ENCODE data around the gene ACSL3.

The ACSL3 gene

DNA sequence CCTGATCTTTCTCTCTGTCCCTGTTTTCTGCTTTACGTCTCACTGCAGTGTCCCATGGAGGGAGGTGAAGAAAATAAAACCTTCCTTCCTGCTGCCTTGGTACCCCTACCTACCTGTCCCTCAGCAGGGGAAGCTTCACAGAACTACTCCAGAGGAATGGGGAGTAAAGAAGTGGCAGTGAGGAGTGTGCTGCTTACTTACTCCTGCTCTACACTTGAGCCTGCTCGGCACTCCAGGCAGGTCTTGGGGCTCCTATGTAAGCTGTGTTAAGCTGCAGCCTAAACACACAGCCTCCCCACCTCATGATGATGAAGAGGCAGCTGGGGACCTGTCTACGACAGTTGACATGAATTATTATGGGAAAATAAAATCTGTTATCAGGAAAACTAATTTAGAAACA is 72.6 kb downstream of the ACSL3 start:
- H3K9ac ChIP-seq (ENCODE audit: insufficient read length, low read depth) = no peak overlapping the region
- TF ChIP-seq ZNF274 (IDR thresholded peaks at IDR 0.05; ENCODE audit: low read depth, low read length) = no peak
- TF ChIP-seq SUZ12 (IDR thresholded peaks at IDR 0.05; ENCODE audit: extremely low read depth, insufficient read depth, insufficient read length) = no peak
- no peak for TF ChIP-seq YY1 (IDR thresholded peaks at IDR 0.05; ENCODE audit: insufficient read depth, insufficient read length)
- H3K4me3 ChIP-seq (ENCODE audit: insufficient read length, low read depth) = no peak overlapping the region
- no peaks in the 10 kb centered on the region for H3K4me1 ChIP-seq (ENCODE audit: insufficient read depth, insufficient read length)
- H3K27me3 ChIP-seq (ENCODE audit: insufficient read depth, insufficient read length) = no peaks in the 10 kb centered on the region
- peaks cover 70% of the 10 kb centered on the region for H3K36me3 ChIP-seq (ENCODE audit: insufficient read depth, insufficient read length, low read length)
- no peak for DNase-seq (ENCODE audit: low read depth, low spot score)
- peaks cover 14% of the 10 kb centered on the region for H3K9me3 ChIP-seq (ENCODE audit: insufficient read depth, low read length)

DNA sequence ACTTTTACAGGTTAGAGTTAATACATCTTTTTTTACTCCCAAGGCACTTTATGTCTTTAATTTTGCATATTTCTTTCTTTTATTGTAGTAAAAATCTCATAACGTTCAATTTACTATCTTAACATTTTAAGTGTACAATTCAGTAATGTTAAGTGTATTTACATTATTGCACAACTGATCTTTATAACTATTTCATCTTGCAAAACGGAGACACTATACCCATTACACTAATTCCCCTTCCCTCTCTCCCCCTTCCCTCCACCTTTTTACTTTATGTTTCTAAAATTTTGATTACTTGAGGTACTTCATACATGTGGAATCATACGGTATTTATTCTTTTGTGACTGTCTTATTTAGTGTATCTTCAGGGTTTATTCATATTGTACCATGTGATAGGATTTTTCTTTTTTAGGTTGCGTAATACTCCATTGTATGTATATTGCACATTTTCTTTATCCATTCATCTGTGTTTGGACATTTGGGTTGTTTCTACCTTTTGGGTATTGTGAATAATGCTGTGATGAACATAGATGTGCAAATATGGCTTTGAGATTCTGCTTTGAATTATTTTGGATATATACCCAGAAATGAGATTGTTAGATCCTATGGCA is 75.0 kb downstream of the ACSL3 start:
- H3K9me3 ChIP-seq (ENCODE audit: insufficient read depth, low read length) = peaks cover 19% of the 10 kb centered on the region
- no peaks in the 10 kb centered on the region for H3K4me1 ChIP-seq (ENCODE audit: insufficient read depth, insufficient read length)
- no peak overlapping the region for H3K9ac ChIP-seq (ENCODE audit: insufficient read length, low read depth)
- TF ChIP-seq SUZ12 (IDR thresholded peaks at IDR 0.05; ENCODE audit: extremely low read depth, insufficient read depth, insufficient read length) (no peak), ZNF274 (IDR thresholded peaks at IDR 0.05; ENCODE audit: low read depth, low read length) (no peak), YY1 (IDR thresholded peaks at IDR 0.05; ENCODE audit: insufficient read depth, insufficient read length) (no peak)
- no peak overlapping the region for H3K4me3 ChIP-seq (ENCODE audit: insufficient read length, low read depth)
- no peak for DNase-seq (ENCODE audit: low read depth, low spot score)
- peaks cover 57% of the 10 kb centered on the region for H3K36me3 ChIP-seq (ENCODE audit: insufficient read depth, insufficient read length, low read length)
- no peaks in the 10 kb centered on the region for H3K27me3 ChIP-seq (ENCODE audit: insufficient read depth, insufficient read length)

DNA sequence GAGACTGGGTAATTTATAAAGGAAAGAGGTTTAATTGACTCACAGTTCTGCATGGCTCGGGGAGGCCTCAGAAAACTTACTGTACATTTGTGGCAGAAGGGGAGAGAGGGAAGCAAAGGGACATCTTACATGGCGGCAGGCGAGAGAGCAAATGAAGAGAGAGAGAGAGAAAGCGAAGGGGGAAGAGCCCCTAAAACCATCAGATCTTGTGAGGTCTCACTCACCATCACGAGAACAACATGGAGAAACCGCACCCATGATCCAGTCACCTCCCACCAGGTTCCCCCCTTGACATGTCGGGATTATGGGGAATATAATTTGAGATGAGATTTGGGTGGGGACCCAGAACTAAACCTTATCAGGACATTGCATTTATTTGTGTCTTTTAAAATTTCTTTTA is 75.9 kb downstream of the ACSL3 start:
- no peaks in the 10 kb centered on the region for H3K4me1 ChIP-seq (ENCODE audit: insufficient read depth, insufficient read length)
- DNase-seq (ENCODE audit: low read depth, low spot score) = no peak
- peaks cover 19% of the 10 kb centered on the region for H3K9me3 ChIP-seq (ENCODE audit: insufficient read depth, low read length)
- H3K9ac ChIP-seq (ENCODE audit: insufficient read length, low read depth) = no peak overlapping the region
- no peaks in the 10 kb centered on the region for H3K27me3 ChIP-seq (ENCODE audit: insufficient read depth, insufficient read length)
- H3K4me3 ChIP-seq (ENCODE audit: insufficient read length, low read depth) = no peak overlapping the region
- no peak for TF ChIP-seq ZNF274 (IDR thresholded peaks at IDR 0.05; ENCODE audit: low read depth, low read length)
- TF ChIP-seq YY1 (IDR thresholded peaks at IDR 0.05; ENCODE audit: insufficient read depth, insufficient read length) = no peak
- TF ChIP-seq SUZ12 (IDR thresholded peaks at IDR 0.05; ENCODE audit: extremely low read depth, insufficient read depth, insufficient read length) = no peak
- peaks cover 57% of the 10 kb centered on the region for H3K36me3 ChIP-seq (ENCODE audit: insufficient read depth, insufficient read length, low read length)

DNA sequence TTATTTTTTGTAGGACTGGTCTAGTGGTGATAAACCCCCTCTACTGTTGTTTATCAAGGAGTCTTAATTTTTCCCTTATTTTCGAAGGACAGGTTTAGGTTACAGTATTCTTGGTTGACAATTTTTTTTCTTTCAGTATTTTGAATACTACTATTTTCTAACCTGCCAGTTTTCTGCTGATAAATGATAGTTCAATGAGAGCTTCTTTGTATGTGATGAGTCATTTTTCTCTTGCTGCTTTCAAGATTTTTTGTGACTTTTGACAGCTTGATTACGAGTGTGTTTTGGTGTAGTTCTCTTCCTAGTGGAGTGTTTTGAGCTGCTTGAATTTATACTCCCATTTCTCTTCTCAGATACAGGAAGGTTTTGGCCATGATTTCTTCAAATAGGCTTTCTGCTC is 77.5 kb downstream of the ACSL3 start:
- no peak for DNase-seq (ENCODE audit: low read depth, low spot score)
- H3K9ac ChIP-seq (ENCODE audit: insufficient read length, low read depth) = no peak overlapping the region
- H3K4me3 ChIP-seq (ENCODE audit: insufficient read length, low read depth) = no peak overlapping the region
- no peaks in the 10 kb centered on the region for H3K27me3 ChIP-seq (ENCODE audit: insufficient read depth, insufficient read length)
- peaks cover 19% of the 10 kb centered on the region for H3K9me3 ChIP-seq (ENCODE audit: insufficient read depth, low read length)
- H3K36me3 ChIP-seq (ENCODE audit: insufficient read depth, insufficient read length, low read length) = peaks cover 48% of the 10 kb centered on the region
- no peaks in the 10 kb centered on the region for H3K4me1 ChIP-seq (ENCODE audit: insufficient read depth, insufficient read length)
- no peak for TF ChIP-seq ZNF274 (IDR thresholded peaks at IDR 0.05; ENCODE audit: low read depth, low read length)
- TF ChIP-seq YY1 (IDR thresholded peaks at IDR 0.05; ENCODE audit: insufficient read depth, insufficient read length) = no peak

DNA sequence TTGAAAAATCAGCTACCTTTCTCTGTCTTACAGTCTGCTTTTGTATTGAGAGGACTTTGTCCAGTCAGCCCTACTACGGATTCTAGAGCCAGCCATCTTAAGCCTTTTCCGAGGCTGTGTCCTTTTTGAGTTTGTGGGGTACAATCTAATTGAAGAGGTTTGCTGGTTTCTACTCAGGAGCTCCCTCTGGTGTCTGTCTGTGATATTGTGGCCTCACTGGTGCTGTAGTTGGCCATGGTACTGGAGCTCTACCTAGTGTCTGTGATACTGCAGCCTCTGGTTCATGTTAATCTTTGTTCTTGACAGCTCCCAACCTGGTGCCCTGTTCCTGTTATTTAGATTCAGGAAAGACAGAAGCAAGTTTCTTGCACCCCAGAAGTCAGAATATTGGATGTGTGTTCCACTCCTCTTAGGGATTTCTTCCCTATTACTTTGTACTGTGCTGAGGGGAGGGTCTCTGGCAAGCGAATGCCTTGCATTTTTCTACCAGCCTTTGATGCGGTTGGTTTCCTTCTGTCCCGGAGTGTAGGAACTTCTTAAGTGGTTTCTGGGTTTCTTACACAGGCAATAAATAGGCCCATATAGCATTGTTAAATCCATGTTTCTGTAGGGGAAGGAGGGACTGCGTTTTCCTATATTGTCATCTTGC is 78.5 kb downstream of the ACSL3 start:
- H3K4me3 ChIP-seq (ENCODE audit: insufficient read length, low read depth) = no peak overlapping the region
- no peak overlapping the region for H3K9ac ChIP-seq (ENCODE audit: insufficient read length, low read depth)
- peaks cover 19% of the 10 kb centered on the region for H3K9me3 ChIP-seq (ENCODE audit: insufficient read depth, low read length)
- DNase-seq (ENCODE audit: low read depth, low spot score) = peak; percentile 74
- no peaks in the 10 kb centered on the region for H3K27me3 ChIP-seq (ENCODE audit: insufficient read depth, insufficient read length)
- TF ChIP-seq ZNF274 (IDR thresholded peaks at IDR 0.05; ENCODE audit: low read depth, low read length) (no peak), SUZ12 (IDR thresholded peaks at IDR 0.05; ENCODE audit: extremely low read depth, insufficient read depth, insufficient read length) (no peak), YY1 (IDR thresholded peaks at IDR 0.05; ENCODE audit: insufficient read depth, insufficient read length) (no peak)
- peaks cover 40% of the 10 kb centered on the region for H3K36me3 ChIP-seq (ENCODE audit: insufficient read depth, insufficient read length, low read length)
- no peaks in the 10 kb centered on the region for H3K4me1 ChIP-seq (ENCODE audit: insufficient read depth, insufficient read length)

DNA sequence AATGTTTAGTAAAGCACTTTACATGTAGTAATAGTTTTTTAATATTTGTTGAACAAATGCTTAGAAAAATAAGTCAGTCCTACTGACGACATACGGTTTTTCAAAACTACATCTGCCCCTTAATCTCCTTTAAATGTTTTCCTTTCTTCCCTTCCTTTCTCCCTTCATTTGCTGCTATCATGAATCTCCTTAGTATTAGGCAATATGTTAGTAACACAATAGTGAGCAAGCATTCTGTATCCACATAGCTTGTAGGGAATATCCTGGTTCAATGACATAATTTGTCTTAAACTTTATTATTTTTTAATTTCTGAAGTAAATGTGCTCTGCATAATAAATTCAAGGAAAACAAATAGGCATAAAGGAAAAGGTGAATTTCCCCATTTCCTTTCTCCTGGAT is 79.1 kb downstream of the ACSL3 start:
- Histone ChIP-seq H3K9ac (ENCODE audit: insufficient read length, low read depth) (no peak overlapping the region), H3K36me3 (ENCODE audit: insufficient read depth, insufficient read length, low read length) (peaks cover 34% of the 10 kb centered on the region), H3K4me3 (ENCODE audit: insufficient read length, low read depth) (no peak overlapping the region), H3K4me1 (ENCODE audit: insufficient read depth, insufficient read length) (no peaks in the 10 kb centered on the region), H3K9me3 (ENCODE audit: insufficient read depth, low read length) (peaks cover 19% of the 10 kb centered on the region), H3K27me3 (ENCODE audit: insufficient read depth, insufficient read length) (no peaks in the 10 kb centered on the region)
- TF ChIP-seq YY1 (IDR thresholded peaks at IDR 0.05; ENCODE audit: insufficient read depth, insufficient read length) (no peak), ZNF274 (IDR thresholded peaks at IDR 0.05; ENCODE audit: low read depth, low read length) (no peak), SUZ12 (IDR thresholded peaks at IDR 0.05; ENCODE audit: extremely low read depth, insufficient read depth, insufficient read length) (no peak)
- no peak for DNase-seq (ENCODE audit: low read depth, low spot score)

DNA sequence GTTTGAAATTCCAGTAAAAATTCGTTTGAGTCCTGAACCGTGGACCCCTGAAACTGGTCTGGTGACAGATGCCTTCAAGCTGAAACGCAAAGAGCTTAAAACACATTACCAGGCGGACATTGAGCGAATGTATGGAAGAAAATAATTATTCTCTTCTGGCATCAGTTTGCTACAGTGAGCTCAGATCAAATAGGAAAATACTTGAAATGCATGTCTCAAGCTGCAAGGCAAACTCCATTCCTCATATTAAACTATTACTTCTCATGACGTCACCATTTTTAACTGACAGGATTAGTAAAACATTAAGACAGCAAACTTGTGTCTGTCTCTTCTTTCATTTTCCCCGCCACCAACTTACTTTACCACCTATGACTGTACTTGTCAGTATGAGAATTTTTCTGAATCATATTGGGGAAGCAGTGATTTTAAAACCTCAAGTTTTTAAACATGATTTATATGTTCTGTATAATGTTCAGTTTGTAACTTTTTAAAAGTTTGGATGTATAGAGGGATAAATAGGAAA is 80.7 kb downstream of the ACSL3 start:
- Histone ChIP-seq H3K9ac (ENCODE audit: insufficient read length, low read depth) (no peak overlapping the region), H3K36me3 (ENCODE audit: insufficient read depth, insufficient read length, low read length) (peaks cover 20% of the 10 kb centered on the region), H3K27me3 (ENCODE audit: insufficient read depth, insufficient read length) (no peaks in the 10 kb centered on the region), H3K9me3 (ENCODE audit: insufficient read depth, low read length) (peaks cover 19% of the 10 kb centered on the region), H3K4me1 (ENCODE audit: insufficient read depth, insufficient read length) (no peaks in the 10 kb centered on the region), H3K4me3 (ENCODE audit: insufficient read length, low read depth) (no peak overlapping the region)
- no peak for DNase-seq (ENCODE audit: low read depth, low spot score)
- TF ChIP-seq YY1 (IDR thresholded peaks at IDR 0.05; ENCODE audit: insufficient read depth, insufficient read length) = no peak
- TF ChIP-seq ZNF274 (IDR thresholded peaks at IDR 0.05; ENCODE audit: low read depth, low read length) = no peak
- no peak for TF ChIP-seq SUZ12 (IDR thresholded peaks at IDR 0.05; ENCODE audit: extremely low read depth, insufficient read depth, insufficient read length)

All from NT2/D1 (cell line).